Left lobe of liver (tissue), 2 donors: ENCODE data around the gene VPS37D. TPM values are rescaled to one million over a fixed set of nuclear protein-coding genes. Genes with fewer than 3 reads are reported as not detected.
A peak's percentile ranks its signal among the peaks of the same experiment; 100 is the strongest.

Source experiments
- ATAC-seq: fragments of 200-7000 bp; cut with Tn5 transposase; one replicate; pipeline ENCODE4 v1.9.1; 2020; ENCODE audit warnings: mild to moderate bottlenecking, moderate library complexity
- DNase-seq: peaks from one replicate; pipeline ENCODE4 v3.0.0-alpha.2; 2020; ENCODE audit warnings: low spot score
- total RNA-seq: library from RNA; stranded (reverse); gene quantifications from one replicate; pipeline ENCODE4 v1.2.1, GENCODE V29; 2021
- donor health status: DM: no; HTN: no; CAD: no; lungs with moderate emphysema.
- donor health status: DM: no; HTN: yes; CAD: no.

The VPS37D gene
- total RNA-seq, 1 donor from 2014 or later, result 2.6 TPM

- DNase-seq (no peak), ATAC-seq (no peak)
Observed at GRCh38 chr7:73678862-73679261, 11.2 kb downstream of the VPS37D start.

GRCh38 chr7:73679709-73680108 lies 12.1 kb downstream of the VPS37D start:
- ATAC-seq (no peak), DNase-seq (no peak)

GRCh38 chr7:73680501-73680900 lies 12.9 kb downstream of the VPS37D start:
- DNase-seq, result no peak
- ATAC-seq, result no peak

GRCh38 chr7:73681031-73681430 lies 13.4 kb downstream of the VPS37D start:
- ATAC-seq (no peak), DNase-seq (no peak)

GRCh38 chr7:73682745-73683055 lies 15.1 kb downstream of the VPS37D start:
- ATAC-seq, result peak; percentile 3

GRCh38 chr7:73683056-73683787 lies 15.6 kb downstream of the VPS37D start, which contains the start of the genes BUD23 and DNAJC30:
Gene BUD23 (plus strand): TSS chr7:73683597. CDS start chr7:73683626, 29 bp downstream.
Gene DNAJC30 (minus strand): TSS chr7:73683453. CDS start chr7:73683423, 30 bp downstream.
- peak; percentile 98 for ATAC-seq
- peak; percentile 97 for DNase-seq

More at GRCh38 chr7:73682745-73683055, 15.1 kb downstream of the VPS37D start:
- no peak for DNase-seq

GRCh38 chr7:73683788-73684693 lies 16.4 kb downstream of the VPS37D start:
- ATAC-seq (peak; percentile 3), DNase-seq (no peak)

- ATAC-seq (no peak), DNase-seq (no peak)
Observed at GRCh38 chr7:73685311-73685710, 17.7 kb downstream of the VPS37D start.

GRCh38 chr7:73688288-73688687 lies 20.7 kb downstream of the VPS37D start:
- no peak for DNase-seq
- ATAC-seq, result no peak

- ATAC-seq, result no peak
- DNase-seq, result no peak
Observed at GRCh38 chr7:73690646-73691045, 23.0 kb downstream of the VPS37D start.

- no peak for DNase-seq
- ATAC-seq, result no peak
Observed at GRCh38 chr7:73696372-73696771, 28.7 kb downstream of the VPS37D start.

GRCh38 chr7:73698410-73698809 lies 30.8 kb downstream of the VPS37D start:
- no peak for ATAC-seq
- no peak for DNase-seq

GRCh38 chr7:73699370-73700068 lies 31.9 kb downstream of the VPS37D start:
- ATAC-seq, result peak; percentile 17

GRCh38 chr7:73700069-73700423 lies 32.4 kb downstream of the VPS37D start:
- DNase-seq, result no peak
- ATAC-seq, result no peak

More at GRCh38 chr7:73699370-73700068, 31.9 kb downstream of the VPS37D start:
- DNase-seq, result no peak

- ATAC-seq (no peak), DNase-seq (no peak)
Observed at GRCh38 chr7:73700581-73701134, 33.0 kb downstream of the VPS37D start.

- DNase-seq (no peak), ATAC-seq (peak; percentile 76)
Observed at GRCh38 chr7:73701357-73701995, 33.8 kb downstream of the VPS37D start.

- ATAC-seq (no peak), DNase-seq (no peak)
Observed at GRCh38 chr7:73702226-73702625, 34.6 kb downstream of the VPS37D start.

- DNase-seq, result no peak
- ATAC-seq, result no peak
Observed at GRCh38 chr7:73702665-73703064, 35.0 kb downstream of the VPS37D start.

GRCh38 chr7:73703225-73703624 lies 35.6 kb downstream of the VPS37D start:
- no peak for ATAC-seq
- no peak for DNase-seq
